Mesendoderm (in vitro differentiated cells): Measurements from ENCODE around the gene UMPS.

Experiments used
- DNase-seq: peaks from one replicate; pipeline ENCODE4 v3.0.0; 2013
- H2AK5ac ChIP-seq: 2 replicates; pipeline ENCODE4 v1.6.1; 2013; ENCODE audit warnings: low read length, inconsistent platforms
- H2BK120ac ChIP-seq: 2 replicates; pipeline ENCODE4 v1.6.1; 2013; ENCODE audit warnings: low read depth, mild to moderate bottlenecking, low read length, moderate library complexity, mixed read lengths
- H2BK15ac ChIP-seq: replicated peaks from 2 replicates; pipeline ENCODE4 v1.6.1; 2013; ENCODE audit warnings: low read depth, mild to moderate bottlenecking, moderate library complexity
- H2BK5ac ChIP-seq: 2 replicates; pipeline ENCODE4 v1.6.1; 2013; ENCODE audit warnings: low read length, inconsistent platforms
- H3K18ac ChIP-seq: 2 replicates; pipeline ENCODE4 v1.6.1; 2013; ENCODE audit warnings: mild to moderate bottlenecking, low read length, mixed read lengths
- H3K23ac ChIP-seq: one replicate; pipeline ENCODE4 v1.6.1; 2013; ENCODE audit warnings: low read length
- H3K27ac ChIP-seq: 2 replicates; pipeline ENCODE4 v1.5.1; 2013; ENCODE audit warnings: low read depth, mild to moderate bottlenecking, inconsistent platforms, low read length, moderate library complexity
- H3K27me3 ChIP-seq: 2 replicates; pipeline ENCODE4 v1.6.1; 2013; ENCODE audit warnings: low read length, control low read depth, mild to moderate bottlenecking, inconsistent platforms; ENCODE audit not compliant: insufficient read depth, poor library complexity
- H3K36me3 ChIP-seq: 2 replicates; pipeline ENCODE4 v1.6.1; 2013; ENCODE audit warnings: low read length, inconsistent platforms; ENCODE audit not compliant: control insufficient read depth, insufficient read depth
- H3K4ac ChIP-seq: one replicate; pipeline ENCODE4 v1.6.1; 2013; ENCODE audit warnings: low read depth, mild to moderate bottlenecking, low read length, moderate library complexity
- H3K4me1 ChIP-seq: 2 replicates; pipeline ENCODE4 v1.6.1; 2013; ENCODE audit warnings: low read depth, low read length, inconsistent platforms; ENCODE audit not compliant: control insufficient read depth
- H3K4me2 ChIP-seq: 2 replicates; pipeline ENCODE4 v1.6.1; 2013; ENCODE audit warnings: low read length
- H3K4me3 ChIP-seq: 2 replicates; pipeline ENCODE4 v1.5.1; 2013; ENCODE audit warnings: mild to moderate bottlenecking, low read length
- H3K56ac ChIP-seq: one replicate; pipeline ENCODE4 v1.6.1; 2013; ENCODE audit warnings: low read length
- H3K79me1 ChIP-seq: 2 replicates; pipeline ENCODE4 v1.6.1; 2013; ENCODE audit warnings: low read length, inconsistent platforms
- H3K79me2 ChIP-seq: 2 replicates; pipeline ENCODE4 v1.6.1; 2013; ENCODE audit warnings: mild to moderate bottlenecking, low read length; ENCODE audit not compliant: control insufficient read depth, insufficient read depth
- H3K9ac ChIP-seq: 2 replicates; pipeline ENCODE4 v1.6.1; 2013; ENCODE audit warnings: low read length, inconsistent platforms
- H4K5ac ChIP-seq: one replicate; pipeline ENCODE4 v1.6.1; 2013; ENCODE audit warnings: low read length
- H4K8ac ChIP-seq: one replicate; pipeline ENCODE4 v1.6.1; 2013; ENCODE audit warnings: low read depth, mild to moderate bottlenecking, control low read depth, low read length, moderate library complexity
- whole genome bisulfite sequencing: extraction: QIAGEN DNeasy Blood & Tissue Kit; methylation state at CpG from one replicate; pipeline ENCODE4 v1.1.7; 2013; ENCODE audit warnings: low lambda C conversion rate, missing lambda C conversion rate; ENCODE audit not compliant: insufficient coverage; ENCODE audit errors: extremely low coverage; 5-methylcytosine and 5-hydroxymethylcytosine counted together

Gene UMPS

GRCh38 chr3:124686028-124686670 lies 44.1 kb upstream of the UMPS start:
- no CpG with 5 or more reads among the region's 3 CpGs for WGBS
- Histone ChIP-seq H3K4me1 (no peaks in the 10 kb centered on the region), H3K27ac (no peak overlapping the region)

GRCh38 chr3:124688581-124689454 lies 41.4 kb upstream of the UMPS start:
- Histone ChIP-seq H3K4me3 (no peak overlapping the region), H2AK5ac (no peak overlapping the region), H3K27me3 (no peaks in the 10 kb centered on the region), H3K9ac (no peak overlapping the region), H3K79me1 (no peaks in the 10 kb centered on the region), H3K4me1 (no peaks in the 10 kb centered on the region), H2BK5ac (no peak overlapping the region), H2BK15ac (no peak overlapping the region), H3K4ac (no peak overlapping the region), H3K36me3 (no peaks in the 10 kb centered on the region), H3K23ac (no peak overlapping the region), H3K79me2 (no peaks in the 10 kb centered on the region), H3K27ac (no peak overlapping the region), H4K8ac (no peak overlapping the region), H2BK120ac (no peak overlapping the region), H3K56ac (no peak overlapping the region), H4K5ac (no peak overlapping the region), H3K4me2 (no peak overlapping the region), H3K18ac (no peak overlapping the region)
- WGBS, result 100% methylated on average over 1 of the region's 11 CpGs
- peak; percentile 83 for DNase-seq

More at GRCh38 chr3:124686028-124686670, 44.1 kb upstream of the UMPS start:
- no peak overlapping the region for H3K18ac ChIP-seq
- no peak overlapping the region for H2BK120ac ChIP-seq
- no peaks in the 10 kb centered on the region for H3K27me3 ChIP-seq
- H3K79me2 ChIP-seq, result no peaks in the 10 kb centered on the region
- H3K56ac ChIP-seq, result no peak overlapping the region
- H2BK5ac ChIP-seq, result no peak overlapping the region
- H2AK5ac ChIP-seq, result no peak overlapping the region
- no peak overlapping the region for H3K4me3 ChIP-seq
- no peak overlapping the region for H3K23ac ChIP-seq
- no peak overlapping the region for H3K4me2 ChIP-seq
- H2BK15ac ChIP-seq, result no peak overlapping the region
- no peaks in the 10 kb centered on the region for H3K36me3 ChIP-seq
- H3K9ac ChIP-seq, result no peak overlapping the region
- no peak for DNase-seq
- no peaks in the 10 kb centered on the region for H3K79me1 ChIP-seq
- H3K4ac ChIP-seq, result no peak overlapping the region
- no peak overlapping the region for H4K5ac ChIP-seq
- H4K8ac ChIP-seq, result no peak overlapping the region

- Histone ChIP-seq H3K4me1 (no peaks in the 10 kb centered on the region), H3K56ac (no peak overlapping the region), H3K79me1 (no peaks in the 10 kb centered on the region), H3K36me3 (no peaks in the 10 kb centered on the region), H3K23ac (no peak overlapping the region), H3K27ac (no peak overlapping the region), H3K79me2 (no peaks in the 10 kb centered on the region), H2AK5ac (no peak overlapping the region), H3K4me2 (no peak overlapping the region), H3K27me3 (no peaks in the 10 kb centered on the region), H2BK5ac (no peak overlapping the region), H3K9ac (no peak overlapping the region), H3K18ac (no peak overlapping the region), H2BK120ac (no peak overlapping the region), H3K4me3 (no peak overlapping the region), H3K4ac (no peak overlapping the region), H4K5ac (no peak overlapping the region), H4K8ac (no peak overlapping the region), H2BK15ac (no peak overlapping the region)
- no CpG with 5 or more reads among the region's 3 CpGs for WGBS
- no peak for DNase-seq
These were observed 38.7 kb upstream of the UMPS start for GRCh38 chr3:124691599-124691998.

GRCh38 chr3:124694486-124694885 lies 35.8 kb upstream of the UMPS start:
- H3K27me3 ChIP-seq, result no peaks in the 10 kb centered on the region
- no peak overlapping the region for H3K4me2 ChIP-seq
- H2BK120ac ChIP-seq, result no peak overlapping the region
- no peak overlapping the region for H3K9ac ChIP-seq
- no peak overlapping the region for H3K4ac ChIP-seq
- H3K79me1 ChIP-seq, result no peaks in the 10 kb centered on the region
- no peaks in the 10 kb centered on the region for H3K4me1 ChIP-seq
- no peak overlapping the region for H2BK5ac ChIP-seq
- no CpG with 5 or more reads among the region's 5 CpGs for WGBS
- H3K79me2 ChIP-seq, result no peaks in the 10 kb centered on the region
- no peak overlapping the region for H4K8ac ChIP-seq
- no peak overlapping the region for H2AK5ac ChIP-seq
- no peak overlapping the region for H2BK15ac ChIP-seq
- H3K4me3 ChIP-seq, result no peak overlapping the region
- no peak overlapping the region for H3K56ac ChIP-seq
- no peak overlapping the region for H3K18ac ChIP-seq
- H3K36me3 ChIP-seq, result no peaks in the 10 kb centered on the region
- H3K23ac ChIP-seq, result no peak overlapping the region
- DNase-seq, result no peak
- H3K27ac ChIP-seq, result no peak overlapping the region
- H4K5ac ChIP-seq, result no peak overlapping the region

GRCh38 chr3:124695369-124695768 lies 34.9 kb upstream of the UMPS start:
- no peak overlapping the region for H2AK5ac ChIP-seq
- no peaks in the 10 kb centered on the region for H3K27me3 ChIP-seq
- no peak overlapping the region for H3K18ac ChIP-seq
- H4K5ac ChIP-seq, result no peak overlapping the region
- no peak overlapping the region for H2BK5ac ChIP-seq
- no peaks in the 10 kb centered on the region for H3K4me1 ChIP-seq
- DNase-seq, result no peak
- H2BK15ac ChIP-seq, result no peak overlapping the region
- no peak overlapping the region for H3K4ac ChIP-seq
- H3K9ac ChIP-seq, result no peak overlapping the region
- no peak overlapping the region for H4K8ac ChIP-seq
- H3K79me2 ChIP-seq, result no peaks in the 10 kb centered on the region
- no peaks in the 10 kb centered on the region for H3K79me1 ChIP-seq
- WGBS, result no CpG with 5 or more reads among the region's 3 CpGs
- H3K23ac ChIP-seq, result no peak overlapping the region
- H3K4me3 ChIP-seq, result no peak overlapping the region
- H3K36me3 ChIP-seq, result no peaks in the 10 kb centered on the region
- H3K27ac ChIP-seq, result no peak overlapping the region
- no peak overlapping the region for H3K4me2 ChIP-seq
- no peak overlapping the region for H3K56ac ChIP-seq
- no peak overlapping the region for H2BK120ac ChIP-seq
